Hindlimb muscle (tissue), 1 donor: ENCODE results near the gene TTLL10. TPM values are rescaled to one million over a fixed set of nuclear protein-coding genes. Genes with fewer than 3 reads are reported as not detected.
"Not testable (repeated sequence)": the region's sequence is repeated elsewhere in the genome, so short reads cannot be mapped to it uniquely, and the experiment has no call there.

ENCODE experiments used
- DNase-seq: peaks from one replicate; pipeline ENCODE4 v3.0.0-alpha.2; 2013
- polyA plus RNA-seq: library from polyadenylated mRNA; unstranded; fragments of 120-200 nt; gene quantifications from one replicate; pipeline ENCODE4 v1.2.1, GENCODE V29; 2013; ENCODE audit not compliant: insufficient read length

TTLL10 gene
- polyA plus RNA-seq, 1 donor, result 0.25 TPM

DNA sequence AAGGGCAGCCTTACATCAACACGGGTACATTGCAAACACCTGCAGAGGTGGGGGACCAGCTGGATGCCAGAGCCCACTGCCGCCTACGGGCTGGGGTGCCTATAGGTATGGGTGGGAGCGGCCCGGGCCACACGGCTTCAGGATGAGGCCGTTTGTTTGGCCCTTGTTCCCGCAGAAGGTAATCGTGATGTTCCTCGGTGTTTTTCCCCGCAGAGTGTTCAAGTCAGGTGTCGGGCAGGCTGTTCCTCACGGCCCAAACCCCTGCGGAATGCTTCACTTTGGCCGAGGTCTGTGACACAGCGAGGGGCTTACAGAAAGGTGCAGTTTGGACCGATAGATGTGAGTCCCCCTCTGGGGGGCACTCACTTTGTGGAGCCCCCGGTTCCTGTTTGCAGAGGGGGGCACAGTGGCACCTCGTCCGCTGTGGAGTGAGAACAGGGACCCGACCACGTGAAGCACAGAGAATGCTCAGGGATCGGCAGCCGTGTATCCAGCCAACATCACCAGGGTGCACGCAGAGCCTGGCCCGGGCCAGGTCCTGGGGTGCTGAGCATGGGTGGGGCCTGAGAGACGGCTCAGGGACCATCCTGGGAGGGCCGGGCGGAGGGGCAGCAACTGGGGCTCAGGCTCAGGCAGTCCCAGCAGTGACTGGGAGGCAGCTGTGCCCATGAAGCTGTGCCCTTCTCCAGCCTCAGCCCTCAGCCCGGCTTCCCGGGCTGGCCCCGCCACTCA lies 453 bp upstream of the TTLL10 start:
- DNase-seq, result no peak

DNA sequence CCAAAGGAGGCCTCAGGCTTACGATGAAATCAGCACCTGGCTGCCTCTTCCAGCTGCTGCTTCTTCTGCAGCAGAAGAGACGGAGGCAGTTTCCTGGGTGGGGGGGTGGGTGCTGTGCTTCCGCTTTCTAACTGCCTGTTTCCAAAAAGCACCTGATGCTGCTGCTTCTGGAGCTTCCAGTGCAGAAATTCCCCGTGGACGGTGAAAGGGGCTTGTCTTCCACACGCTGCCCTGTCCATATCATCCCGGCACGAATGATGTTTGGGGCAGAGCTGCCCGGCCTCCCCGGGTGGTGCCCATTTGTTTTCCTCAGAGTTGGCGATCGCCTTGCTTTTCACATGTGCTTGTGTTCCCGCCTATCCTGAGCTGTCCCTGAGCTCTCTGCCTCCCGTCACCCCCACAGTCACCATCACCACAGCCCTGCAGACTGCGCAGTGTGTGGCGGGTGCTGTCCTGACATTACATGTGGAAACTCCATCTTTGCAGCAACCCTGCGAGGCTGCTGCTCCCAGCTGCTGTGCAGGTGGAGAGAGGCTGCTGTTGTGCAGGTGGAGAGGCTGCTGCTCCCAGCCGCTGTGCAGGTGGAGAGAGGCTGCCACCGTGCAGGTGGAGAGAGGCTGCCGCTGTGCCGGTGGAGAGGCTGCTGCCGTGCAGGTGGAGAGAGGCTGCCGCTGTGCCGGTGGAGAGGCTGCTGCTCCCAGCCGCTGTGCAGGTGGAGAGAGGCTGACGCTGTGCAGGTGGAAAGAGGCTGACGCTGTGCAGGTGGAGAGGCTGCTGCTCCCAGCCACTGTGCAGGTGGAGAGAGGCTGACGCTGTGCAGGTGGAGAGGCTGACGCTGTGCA lies 1.8 kb downstream of the TTLL10 start:
- no peak for DNase-seq

DNA sequence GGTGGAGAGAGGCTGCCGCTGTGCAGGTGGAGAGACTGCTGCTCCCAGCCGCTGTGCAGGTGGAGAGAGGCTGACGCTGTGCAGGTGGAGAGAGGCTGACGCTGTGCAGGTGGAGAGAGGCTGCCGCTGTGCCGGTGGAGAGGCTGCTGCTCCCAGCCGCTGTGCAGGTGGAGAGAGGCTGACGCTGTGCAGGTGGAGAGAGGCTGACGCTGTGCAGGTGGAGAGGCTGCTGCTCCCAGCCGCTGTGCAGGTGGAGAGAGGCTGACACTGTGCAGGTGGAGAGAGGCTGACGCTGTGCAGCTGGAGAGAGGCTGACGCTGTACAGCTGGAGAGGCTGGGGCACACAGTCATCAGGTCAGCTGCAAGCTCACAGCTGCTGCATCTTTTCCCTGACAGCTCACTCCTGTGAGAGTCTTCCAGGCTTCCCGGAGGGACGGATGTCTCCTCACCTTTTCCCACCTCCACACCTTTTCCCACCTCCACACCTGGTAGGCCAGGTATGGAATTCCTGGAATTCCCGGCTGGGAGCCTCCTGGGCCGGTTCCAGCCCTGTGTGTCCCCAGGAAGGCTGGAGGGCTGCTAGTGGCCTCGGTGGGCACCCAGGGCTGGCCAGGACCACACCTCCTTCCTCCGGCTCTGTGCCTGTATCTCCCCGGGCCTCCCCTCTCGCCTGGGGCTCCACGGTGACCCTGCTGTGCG lies 2.5 kb downstream of the TTLL10 start:
- not testable (repeated sequence) for DNase-seq

DNA sequence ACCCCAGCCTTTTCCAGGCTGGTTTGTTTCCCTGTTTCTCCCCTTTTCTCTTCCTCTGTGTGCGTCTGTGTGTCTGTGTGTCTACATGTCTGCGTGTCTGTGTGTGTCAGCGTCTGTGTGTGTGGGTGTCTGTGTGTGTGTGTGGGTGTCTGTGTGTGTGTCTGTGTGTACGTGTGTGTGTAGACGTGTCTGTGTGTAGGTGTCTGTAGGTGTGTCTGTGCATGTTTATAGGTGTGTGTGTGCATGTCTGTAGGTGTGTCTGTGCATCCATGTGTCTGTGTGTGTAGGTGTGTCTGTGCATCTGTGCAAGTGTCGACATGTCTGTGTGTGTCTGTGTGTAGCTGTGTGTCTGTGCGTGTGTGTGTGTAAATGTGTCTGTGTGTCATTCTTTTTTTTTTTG lies 3.3 kb downstream of the TTLL10 start:
- DNase-seq, result no peak

DNA sequence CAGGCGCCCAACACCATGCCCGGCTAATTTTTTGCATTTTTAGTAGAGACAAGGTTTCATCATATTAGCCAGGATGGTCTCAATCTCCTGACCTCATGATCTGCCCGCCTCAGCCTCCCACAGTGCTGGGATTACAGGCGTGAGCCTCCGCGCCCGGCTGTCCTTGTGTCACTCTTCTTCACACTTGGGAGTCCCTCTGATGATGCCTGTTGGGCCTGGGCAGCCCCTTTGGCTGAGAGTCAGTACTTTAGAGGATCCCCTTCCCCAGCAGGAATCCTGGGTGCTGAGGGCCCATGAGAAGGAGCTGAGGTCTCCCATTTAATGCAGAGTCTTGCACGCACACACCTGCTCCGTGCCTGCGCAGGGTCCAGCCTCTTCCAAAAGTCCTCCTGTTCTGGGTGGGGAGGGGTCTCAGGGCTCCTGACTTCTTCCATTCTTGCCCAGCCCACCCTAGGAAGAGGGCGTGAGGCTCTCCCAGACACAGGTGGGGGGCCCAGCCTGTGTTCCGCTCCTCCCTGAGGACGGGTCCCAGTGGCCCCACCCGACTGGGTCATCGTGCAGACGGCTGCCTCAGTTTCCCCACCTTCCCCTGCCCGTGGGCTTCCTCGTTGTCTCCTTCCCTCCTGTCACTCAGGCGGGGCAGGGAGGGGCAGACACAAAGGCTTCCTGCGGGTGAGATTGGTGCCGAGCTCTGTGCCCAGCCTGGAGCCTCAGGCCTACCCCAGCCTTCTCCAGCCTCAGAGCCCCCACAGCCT lies 3.9 kb downstream of the TTLL10 start:
- DNase-seq, result no peak

DNA sequence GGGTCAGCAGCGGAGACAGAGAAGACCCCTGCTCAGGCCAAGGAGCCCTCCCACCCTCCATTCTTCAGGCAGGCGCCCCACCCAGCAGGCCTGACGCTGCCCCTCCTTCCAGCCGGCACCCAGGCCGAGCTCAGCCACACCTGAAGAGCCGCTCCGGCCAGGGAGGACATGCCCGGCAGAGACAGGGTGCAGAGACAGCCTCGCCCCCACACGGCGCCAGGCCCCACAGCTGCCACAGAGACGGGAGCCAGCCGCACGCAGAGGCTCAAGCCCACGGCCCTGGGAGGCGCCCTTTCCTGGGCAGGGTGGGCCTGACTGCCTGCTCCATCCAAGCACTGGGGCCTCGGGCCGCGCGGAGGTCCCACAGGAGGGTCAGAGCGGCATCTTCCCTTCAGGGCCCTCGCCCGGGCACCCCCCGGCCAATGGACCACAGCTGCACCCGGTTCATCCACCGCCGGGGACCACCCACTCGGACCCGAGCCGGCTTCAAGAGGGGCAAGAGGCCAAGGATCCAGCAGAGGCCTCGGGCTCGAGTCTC lies 5.2 kb downstream of the TTLL10 start:
- DNase-seq, result no peak

DNA sequence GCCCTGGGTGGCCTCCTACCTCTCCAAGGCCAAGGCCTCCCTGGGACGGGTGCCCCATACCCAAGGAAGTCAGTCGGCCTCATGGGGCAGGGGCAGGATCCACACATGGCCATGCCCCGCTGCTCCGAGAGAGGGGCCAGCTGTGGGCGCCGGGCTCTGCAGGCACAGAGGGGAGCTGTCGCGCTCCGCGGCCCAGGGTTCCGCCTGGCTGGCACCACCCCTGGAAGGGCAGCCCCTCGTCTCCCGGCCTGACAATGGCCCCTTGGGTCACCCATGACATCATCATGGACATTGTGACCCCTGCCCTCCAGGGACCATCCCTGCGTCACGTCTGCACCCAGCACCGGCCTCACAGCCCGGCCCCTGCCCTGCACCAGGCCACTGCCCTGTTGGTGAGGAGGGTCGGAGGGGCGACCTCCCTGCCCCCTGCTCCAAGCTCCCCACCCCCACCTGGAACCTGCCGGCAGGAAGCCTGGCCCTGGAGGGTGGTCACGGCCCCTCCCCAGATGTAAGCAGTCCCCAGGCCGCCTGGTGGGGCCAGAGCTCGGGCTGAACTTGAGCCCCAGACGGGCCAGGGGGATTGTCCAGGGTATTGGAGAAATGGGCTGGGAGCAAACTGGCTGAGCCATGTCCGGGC lies 5.8 kb downstream of the TTLL10 start:
- no peak for DNase-seq

DNA sequence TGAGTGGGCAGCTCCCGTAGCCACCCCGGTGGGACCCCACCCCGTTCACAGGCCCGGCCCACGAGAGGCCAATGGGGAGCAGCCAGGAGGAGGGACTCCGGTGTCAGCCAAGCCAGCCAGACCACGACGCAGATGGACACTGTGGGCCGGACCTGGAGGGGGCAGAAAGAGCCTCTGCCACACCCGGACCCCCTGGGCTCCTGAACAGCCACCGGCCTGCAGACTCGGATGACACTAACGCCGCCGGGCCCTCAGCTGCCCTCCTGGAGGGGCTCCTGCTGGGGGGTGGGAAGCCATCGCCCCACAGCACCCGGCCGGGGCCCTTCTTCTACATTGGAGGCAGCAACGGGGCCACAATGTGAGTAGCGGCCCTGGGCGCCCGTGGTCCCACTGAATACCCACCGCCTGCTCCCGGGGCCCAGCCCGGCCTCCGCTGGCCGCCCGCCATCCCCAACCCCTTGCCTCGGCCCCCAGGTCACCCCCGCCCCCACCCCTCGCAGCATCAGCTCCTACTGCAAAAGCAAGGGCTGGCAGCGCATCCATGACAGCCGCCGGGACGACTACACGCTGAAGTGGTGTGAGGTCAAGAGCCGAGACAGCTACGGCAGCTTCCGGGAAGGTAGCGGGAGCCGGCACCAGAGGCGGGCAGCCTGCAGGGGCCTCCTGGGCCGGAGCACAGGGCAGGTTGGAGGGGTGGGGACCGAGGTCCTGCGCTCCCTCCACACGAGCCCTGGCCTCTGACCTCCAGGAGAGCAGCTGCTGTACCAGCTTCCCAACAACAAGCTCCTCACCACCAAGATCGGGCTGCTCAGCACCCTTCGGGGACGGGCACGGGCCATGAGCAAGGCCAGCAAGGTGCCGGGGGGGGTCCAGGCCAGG lies 6.5 kb downstream of the TTLL10 start:
- no peak for DNase-seq

DNA sequence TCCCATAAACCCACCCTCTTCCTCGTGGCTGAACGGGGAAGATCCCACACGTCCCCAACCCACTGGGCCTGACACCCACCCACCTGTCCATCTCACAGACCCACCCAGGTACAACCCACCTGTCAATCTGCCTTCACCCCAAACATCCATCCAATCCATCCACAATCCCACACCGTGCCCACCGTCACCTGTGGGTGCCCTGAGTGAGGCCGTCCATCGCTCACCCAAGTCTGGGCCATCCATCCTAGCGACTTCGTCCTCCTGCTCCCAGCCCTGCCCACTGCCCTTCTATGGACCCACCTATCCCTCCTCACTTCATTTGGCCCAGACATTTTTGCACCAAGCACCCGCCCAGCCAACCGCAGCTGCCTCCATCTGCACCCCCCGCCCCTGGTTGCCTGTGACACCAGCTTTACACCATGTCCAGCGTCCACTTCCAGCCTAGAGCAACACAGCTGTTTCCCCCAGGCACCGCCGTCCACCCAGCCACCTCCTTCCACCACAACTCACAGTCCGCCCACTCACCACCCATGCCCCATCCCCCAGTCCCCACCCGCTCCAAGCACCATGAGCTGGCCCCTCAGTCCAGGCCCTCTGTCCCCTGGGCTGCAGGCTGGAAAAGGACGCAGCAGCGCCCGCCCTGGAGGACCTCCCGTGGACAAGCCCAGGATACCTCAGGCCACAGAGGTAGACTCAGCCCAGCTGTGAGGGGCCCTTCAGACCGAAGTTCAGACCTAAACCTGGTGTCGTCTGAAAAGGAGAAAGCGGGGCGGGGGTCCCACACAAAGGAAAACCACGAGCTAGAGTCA lies 7.7 kb downstream of the TTLL10 start:
- no peak for DNase-seq

DNA sequence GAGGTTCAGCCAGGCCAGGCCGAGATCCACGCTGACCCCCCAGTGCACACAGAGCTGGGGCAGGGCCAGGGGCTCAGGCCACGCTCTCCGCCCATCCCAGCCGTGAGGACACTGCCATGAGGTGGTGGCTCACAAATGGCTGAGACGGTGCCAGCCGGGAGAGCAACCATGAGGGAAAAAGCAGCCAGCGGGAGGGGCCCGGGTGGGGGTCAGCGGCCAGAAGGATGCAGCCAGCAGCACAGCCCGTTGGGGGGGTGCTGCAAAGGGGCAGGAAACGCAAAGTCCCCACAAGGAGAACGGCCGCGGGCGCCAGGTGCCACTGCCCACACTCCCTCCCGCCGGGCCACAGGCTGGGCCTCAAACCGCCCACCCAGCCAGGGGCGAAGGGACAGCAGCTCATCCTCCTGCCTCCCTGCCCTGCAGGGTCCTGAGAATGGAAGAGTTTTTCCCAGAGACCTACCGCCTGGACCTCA lies 8.3 kb downstream of the TTLL10 start:
- no peak for DNase-seq

DNA sequence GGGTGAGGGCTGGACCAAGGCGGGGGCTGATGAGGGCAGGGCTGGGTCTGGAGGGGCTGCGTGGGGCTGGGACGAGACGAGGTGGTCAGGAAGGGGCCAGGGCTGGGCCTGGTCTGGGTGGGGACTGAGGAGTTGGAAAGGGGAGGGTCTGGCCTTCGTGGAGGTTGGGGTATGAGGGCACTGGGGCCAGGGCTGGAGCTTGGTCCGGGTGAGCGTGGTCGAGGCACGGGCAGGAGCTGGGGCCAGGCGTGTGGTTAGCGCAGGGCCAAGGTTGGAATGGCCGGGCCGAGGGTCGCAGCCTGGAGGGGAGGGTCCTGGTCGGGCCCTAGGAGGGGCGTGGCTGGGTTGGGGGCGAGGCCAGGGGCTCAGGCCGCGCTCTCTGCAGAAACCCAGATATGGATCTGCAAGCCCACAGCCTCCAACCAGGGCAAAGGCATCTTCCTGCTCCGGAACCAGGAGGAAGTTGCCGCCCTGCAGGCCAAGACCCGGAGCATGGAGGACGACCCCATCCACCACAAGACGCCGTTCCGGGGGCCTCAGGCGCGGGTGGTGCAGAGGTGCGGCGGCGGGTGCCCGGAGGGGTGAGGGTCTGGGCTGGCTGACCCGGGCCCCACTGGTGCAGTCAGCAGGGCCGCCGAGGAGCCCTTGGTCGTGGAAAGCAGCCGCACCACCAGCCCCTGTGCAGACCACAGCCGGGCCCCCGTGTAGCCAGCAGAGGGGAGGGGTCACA lies 9.0 kb downstream of the TTLL10 start:
- no peak for DNase-seq

DNA sequence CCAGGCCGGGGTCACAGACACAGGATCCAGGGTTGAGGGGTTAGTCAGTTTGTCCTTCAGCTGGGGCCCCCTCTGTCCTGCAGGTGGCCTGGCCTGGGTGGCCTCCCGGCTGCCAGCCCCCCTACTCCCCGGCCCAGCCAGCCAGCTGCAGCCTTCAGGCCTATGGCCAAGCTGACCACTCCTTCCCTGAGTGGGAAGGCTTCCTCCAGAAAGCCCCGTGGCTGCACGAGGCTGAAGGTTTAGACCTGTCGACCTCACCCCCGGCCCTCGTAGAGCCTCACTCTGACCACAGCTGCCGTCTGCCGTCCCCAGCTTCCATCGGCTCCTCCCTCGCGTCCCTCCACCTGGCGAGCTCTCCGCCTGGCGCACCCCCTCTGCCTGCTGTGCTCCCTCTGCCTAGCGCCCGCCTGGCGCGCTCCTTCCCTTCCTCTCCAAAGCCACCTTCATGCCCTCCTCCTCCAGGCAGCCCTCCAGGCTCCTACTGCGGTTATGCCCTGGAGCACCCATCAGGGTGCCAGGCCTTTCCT lies 9.6 kb downstream of the TTLL10 start:
- peak; percentile 42 for DNase-seq

DNA sequence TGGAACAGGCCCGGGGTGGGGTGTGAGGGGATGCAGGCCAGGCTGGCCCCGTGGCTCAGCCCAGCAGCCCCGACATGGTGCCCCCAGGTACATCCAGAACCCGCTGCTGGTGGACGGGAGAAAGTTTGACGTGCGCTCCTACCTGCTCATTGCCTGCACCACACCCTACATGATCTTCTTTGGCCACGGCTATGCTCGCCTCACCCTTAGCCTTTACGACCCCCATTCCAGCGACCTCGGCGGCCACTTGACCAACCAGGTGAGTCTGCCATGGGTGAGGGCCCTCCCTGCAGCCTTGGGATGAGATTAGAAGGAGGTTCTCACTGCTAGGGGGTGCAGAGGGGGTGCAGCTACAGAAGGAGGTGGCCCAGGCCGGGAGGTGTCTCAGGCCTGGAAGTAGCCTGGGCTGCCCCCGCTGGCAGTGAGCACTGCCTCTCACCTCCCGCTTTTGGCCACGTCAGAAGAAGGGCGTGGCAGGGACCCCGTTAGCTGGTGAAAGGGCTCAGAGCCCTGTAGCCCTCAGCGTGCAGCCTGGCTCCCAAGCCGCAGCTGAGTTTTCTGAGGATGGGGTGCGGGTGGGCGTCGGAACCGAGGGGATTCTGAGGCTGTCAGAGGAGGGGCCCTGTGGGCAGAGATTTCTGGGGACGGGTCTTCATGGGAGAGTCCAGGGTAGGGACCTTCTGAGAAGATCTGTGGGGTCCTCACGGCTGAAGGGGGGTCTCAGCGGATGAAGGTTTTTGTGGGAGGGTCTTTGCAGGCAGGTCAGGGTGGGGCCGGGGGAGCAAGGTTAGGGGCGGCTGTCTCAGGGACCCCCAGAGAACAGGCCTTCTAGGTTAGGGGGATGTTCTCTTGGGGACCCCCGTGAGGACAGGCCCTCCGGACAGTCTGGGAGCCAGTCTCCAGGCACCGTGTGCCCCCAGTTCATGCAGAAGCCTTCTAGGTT lies 10.4 kb downstream of the TTLL10 start:
- DNase-seq, result no peak

DNA sequence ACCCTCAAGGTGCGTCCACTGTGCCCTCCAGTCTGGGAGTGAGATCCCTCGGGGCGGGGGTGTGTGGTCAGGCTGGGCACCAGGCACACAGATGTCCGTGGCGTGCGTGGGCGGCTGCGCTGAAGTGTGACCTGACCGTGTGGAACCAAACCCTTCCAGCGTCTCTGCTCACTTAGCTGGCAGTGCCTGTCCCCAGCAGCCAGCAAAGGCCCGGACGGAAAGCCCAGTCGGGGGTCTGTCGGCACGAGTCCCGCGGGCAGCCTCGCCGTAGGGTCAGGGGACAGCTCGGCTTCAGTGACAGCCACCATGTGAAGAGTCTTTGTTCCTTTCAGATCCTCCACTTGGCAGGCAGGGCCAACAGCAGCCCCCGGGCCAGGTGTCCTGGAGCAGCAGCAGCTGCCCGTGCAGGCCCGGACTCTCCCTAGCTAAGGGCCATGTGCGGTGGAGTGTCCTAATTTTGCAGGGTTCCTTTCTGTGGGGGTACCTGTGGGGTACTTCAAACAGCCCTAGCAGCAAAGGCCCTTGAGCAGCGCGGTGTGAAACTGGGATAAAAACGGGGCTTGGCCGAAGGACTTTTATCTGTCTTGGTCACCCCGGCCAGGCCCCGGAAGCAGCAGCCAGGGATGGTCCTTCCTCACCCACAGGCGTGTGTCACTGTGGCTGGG lies 11.6 kb downstream of the TTLL10 start:
- no peak for DNase-seq

DNA sequence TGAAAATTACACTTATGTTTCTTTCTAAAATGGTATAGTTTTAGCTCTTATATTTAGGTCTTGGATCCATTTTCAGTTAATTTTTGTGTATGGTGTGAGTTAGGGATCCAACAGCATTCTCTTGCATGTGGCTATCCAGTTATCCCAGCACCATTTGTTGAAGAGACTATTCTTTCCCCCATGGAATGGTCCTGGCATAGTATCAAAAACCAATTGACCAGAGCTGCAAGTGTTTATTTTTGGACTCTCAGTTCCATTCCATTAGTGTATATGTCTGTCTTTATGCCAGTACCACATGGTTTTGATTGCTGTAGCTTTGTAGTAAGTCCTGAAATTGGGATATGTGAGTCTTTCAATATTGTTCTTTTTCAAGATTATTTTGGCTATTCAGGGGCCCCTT lies 14.3 kb downstream of the TTLL10 start:
- DNase-seq, result no peak

DNA sequence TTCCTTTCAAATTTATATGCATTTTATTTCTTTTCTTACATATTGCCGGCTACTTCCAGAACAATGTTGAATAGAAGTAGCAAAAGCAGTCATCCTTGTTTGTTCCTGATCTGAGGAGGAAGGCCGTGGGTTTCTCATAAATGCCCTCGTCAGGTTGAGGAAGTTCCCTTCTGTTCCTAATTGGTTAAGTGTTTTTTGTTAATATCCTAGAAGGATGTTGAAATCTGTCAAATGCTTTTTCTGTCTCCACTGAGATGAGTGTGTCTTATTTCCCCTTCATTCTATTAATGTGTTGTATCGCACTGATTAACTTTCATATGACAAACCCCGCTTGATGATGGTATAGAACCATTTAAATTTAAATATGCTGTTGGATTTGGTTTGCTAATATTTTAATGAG lies 15.4 kb downstream of the TTLL10 start:
- no peak for DNase-seq

DNA sequence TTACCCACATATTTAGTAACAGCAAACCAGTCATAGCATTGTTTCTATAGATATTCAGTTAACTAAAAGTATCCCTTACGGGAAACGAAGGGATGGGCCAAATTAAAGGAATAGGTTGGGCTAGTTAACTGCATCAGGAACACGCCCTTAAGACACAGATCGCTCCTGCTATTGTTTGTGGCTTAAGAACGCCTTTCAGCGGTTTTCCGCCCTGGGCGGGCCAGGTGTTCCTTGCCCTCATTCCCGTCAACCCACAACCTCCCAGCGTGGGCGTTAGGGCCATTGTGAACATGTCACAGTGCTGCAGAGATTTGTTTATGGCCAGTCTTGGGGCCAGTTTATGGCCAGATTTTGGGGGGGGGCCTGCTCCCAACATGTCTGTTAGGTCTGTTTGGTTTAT lies 18.1 kb downstream of the TTLL10 start:
- no peak for DNase-seq
